ENCODE measurements around the gene PCGF3.

PCGF3 gene

DNA sequence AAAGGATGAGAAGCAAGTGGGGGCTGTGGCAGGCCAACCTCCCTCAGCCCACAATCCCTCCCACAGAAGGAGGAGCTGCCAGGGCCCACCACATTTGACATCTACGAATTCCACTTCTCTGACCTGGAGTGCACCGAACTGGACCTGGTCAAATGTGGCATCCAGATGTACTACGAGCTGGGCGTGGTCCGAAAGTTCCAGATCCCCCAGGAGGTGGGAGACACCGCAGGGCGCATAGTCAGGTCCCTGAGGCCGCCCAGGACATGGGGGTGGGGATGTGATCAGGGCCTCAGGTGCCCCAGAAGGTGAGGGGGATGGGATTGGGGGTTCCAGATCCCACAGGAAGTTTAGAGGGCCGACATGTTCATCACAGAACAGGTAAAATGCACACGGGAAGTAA, 45.2 kb upstream of the PCGF3 start:
- no peak for TF ChIP-seq CTCF (IDR thresholded peaks at IDR 0.05)

DNA sequence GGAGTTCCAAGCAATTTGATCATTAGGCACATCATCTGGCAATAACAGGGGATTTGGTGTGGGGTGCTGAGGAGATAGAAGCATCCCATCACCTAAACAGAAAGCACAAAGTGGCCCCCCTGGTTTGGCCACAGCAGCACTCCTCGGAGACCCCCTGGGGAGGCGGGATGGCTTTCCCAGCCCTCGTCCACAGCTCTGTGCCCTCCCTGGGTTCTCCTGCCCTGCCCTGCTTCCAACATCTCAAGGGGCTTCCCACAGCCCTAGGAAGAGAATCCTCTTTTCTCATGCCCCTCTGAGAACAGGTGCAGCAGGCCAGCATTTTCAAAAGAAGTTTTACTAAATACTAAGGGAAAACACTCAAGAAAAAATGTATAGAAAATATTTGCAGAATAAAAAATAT, 44.4 kb upstream of the PCGF3 start:
- TF ChIP-seq CTCF (IDR thresholded peaks at IDR 0.05) = no peak

DNA sequence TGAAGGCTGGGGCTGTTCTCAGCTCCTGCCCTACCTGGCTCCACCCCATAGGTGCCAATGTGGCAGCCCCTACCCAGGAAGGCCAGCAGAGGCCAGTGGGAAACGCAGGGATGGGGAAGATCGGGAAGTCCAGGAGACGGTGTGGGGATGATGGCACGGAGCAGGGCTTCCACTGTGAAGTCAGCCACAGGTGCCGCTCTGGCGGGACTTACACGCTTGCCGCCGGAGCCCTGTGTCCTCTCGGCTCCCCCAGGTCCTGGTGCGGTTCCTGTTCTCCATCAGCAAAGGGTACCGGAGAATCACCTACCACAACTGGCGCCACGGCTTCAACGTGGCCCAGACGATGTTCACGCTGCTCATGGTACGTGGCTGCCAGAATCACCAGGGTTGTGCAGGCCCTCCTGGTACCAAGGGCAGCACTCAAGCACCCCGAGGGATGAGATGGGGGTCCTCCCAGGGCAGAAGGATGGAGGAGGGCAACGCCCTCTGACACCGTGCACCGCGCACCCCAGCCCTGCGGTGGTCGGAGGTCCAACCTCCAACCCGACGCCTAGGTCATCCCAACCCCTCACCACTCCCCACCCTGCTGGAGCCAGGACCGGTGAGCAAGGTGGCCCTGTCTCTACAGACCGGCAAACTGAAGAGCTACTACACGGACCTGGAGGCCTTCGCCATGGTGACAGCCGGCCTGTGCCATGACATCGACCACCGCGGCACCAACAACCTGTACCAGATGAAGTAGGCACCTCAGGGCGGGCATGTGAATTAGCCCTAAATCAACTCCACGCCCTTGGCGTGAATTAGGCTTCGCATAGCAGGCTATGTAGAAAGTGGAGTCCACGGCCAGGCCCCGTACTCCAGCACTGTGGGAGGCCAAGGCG, 43.5 kb upstream of the PCGF3 start:
- no peak for TF ChIP-seq CTCF (IDR thresholded peaks at IDR 0.05)

DNA sequence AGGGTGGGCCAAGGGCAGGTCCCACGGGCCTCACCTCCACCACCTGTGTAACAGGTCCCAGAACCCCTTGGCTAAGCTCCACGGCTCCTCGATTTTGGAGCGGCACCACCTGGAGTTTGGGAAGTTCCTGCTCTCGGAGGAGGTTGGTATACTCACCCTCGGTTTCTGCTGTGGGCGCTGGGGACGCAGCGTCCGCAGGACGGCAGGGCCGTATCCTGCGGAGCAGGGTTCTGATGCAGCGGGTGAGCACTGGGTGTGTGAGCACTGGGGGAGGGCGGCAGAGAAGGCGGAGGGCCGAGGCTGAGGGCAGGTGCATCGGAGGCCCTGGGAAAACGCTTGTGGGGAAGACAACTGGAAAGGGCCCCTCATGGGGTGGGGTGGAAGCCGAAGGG, 42.6 kb upstream of the PCGF3 start:
- TF ChIP-seq CTCF (IDR thresholded peaks at IDR 0.05) = no peak

GRCh38 chr4:663438-664428, 41.9 kb upstream of the PCGF3 start:
- TF ChIP-seq CTCF (IDR thresholded peaks at IDR 0.05) = no peak

- TF ChIP-seq CTCF (IDR thresholded peaks at IDR 0.05) = no peak
Observed at GRCh38 chr4:664713-665231, 40.9 kb upstream of the PCGF3 start.

DNA sequence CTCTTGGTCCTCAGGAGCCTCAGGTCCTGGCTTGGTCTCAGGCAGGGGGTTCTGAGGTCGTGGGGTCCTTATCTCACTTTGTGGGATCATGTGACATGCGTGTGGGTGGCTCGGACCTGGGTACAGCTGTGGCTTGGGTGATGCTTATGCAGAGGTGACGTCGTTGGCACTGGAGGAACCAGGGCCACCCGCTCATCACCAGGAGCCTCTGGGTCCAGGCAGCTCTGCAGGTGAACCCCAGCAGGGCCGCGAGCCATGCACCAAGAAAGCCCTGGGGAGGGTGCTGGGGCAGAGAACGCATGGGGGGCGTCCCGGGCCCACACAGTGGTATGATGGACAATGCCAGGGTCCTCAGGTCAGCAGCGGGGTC, 40.3 kb upstream of the PCGF3 start:
- no peak for TF ChIP-seq CTCF (IDR thresholded peaks at IDR 0.05)

Measured in LNCAP (cell line).